CD4-positive, alpha-beta T cell treated with Interleukin-15 for 1 hour (primary cell): ENCODE measurements around the gene OR5AR1.
"Not testable (repeated sequence)": the region's sequence is repeated elsewhere in the genome, so short reads cannot be mapped to it uniquely, and the experiment has no call there.

ENCODE experiments used
- DNase-seq: peaks from one replicate; pipeline ENCODE4 v3.0.0-alpha.2; 2020

The OR5AR1 gene

GRCh38 chr11:56663386-56663785 is at the start of gene OR5AR1:
OR5AR1 (plus strand) TSS chr11:56663686; CDS start chr11:56663686, 0 bp downstream.
- DNase-seq = no peak

- no peak for DNase-seq
Observed at GRCh38 chr11:56624661-56625110, 38.8 kb upstream of the OR5AR1 start.

GRCh38 chr11:56625946-56626345 is 37.5 kb upstream of the OR5AR1 start:
- no peak for DNase-seq

- DNase-seq = no peak
Observed at GRCh38 chr11:56632329-56632728, 31.2 kb upstream of the OR5AR1 start.

- DNase-seq = no peak
Observed at GRCh38 chr11:56636861-56637260, 26.6 kb upstream of the OR5AR1 start.

GRCh38 chr11:56637500-56637899 is 26.0 kb upstream of the OR5AR1 start:
- DNase-seq = no peak

GRCh38 chr11:56642339-56642738 is 21.1 kb upstream of the OR5AR1 start, which contains the start of gene OR5AP2:
OR5AP2 (minus strand) TSS chr11:56642439; CDS start chr11:56642439, 0 bp downstream.
- no peak for DNase-seq

GRCh38 chr11:56659755-56660154 is 3.7 kb upstream of the OR5AR1 start:
- DNase-seq = no peak

- DNase-seq = no peak
Observed at GRCh38 chr11:56670984-56671383, 7.5 kb downstream of the OR5AR1 start.

GRCh38 chr11:56688554-56689100 is 25.1 kb downstream of the OR5AR1 start:
- no peak for DNase-seq

GRCh38 chr11:56691179-56691578 is 27.7 kb downstream of the OR5AR1 start:
- DNase-seq = not testable (repeated sequence)

GRCh38 chr11:56693428-56693827 is 29.9 kb downstream of the OR5AR1 start:
- DNase-seq = no peak

GRCh38 chr11:56698795-56699194 is 35.3 kb downstream of the OR5AR1 start, which contains the start of gene OR9G1:
OR9G1 (plus strand) TSS chr11:56699095; CDS start chr11:56700388, 1,293 bp downstream.
- no peak for DNase-seq

GRCh38 chr11:56700242-56700913 is 36.9 kb downstream of the OR5AR1 start:
- DNase-seq = no peak

- no peak for DNase-seq
Observed at GRCh38 chr11:56700914-56701485, 37.5 kb downstream of the OR5AR1 start.

GRCh38 chr11:56705784-56706396 is 42.4 kb downstream of the OR5AR1 start:
- no peak for DNase-seq

GRCh38 chr11:56706486-56706885 is 43.0 kb downstream of the OR5AR1 start:
- DNase-seq = no peak

GRCh38 chr11:56714206-56714605 is 50.7 kb downstream of the OR5AR1 start:
- no peak for DNase-seq
